ENCODE results near the gene TBXT.
A peak's percentile ranks its signal among the peaks of the same experiment; 100 is the strongest.

TBXT gene

GRCh38 chr6:166167258-166167731 is 356 bp downstream of the TBXT start:
- TF ChIP-seq CTCF (IDR thresholded peaks at IDR 0.05) = no peak
- peak; percentile 43 for DNase-seq
- peak overlapping the region; percentile 79 for H3K4me3 Mint-ChIP-seq
- no peak overlapping the region for H3K27ac Mint-ChIP-seq
- no peaks in the 10 kb centered on the region for H3K9me3 Mint-ChIP-seq
- no peaks in the 10 kb centered on the region for H3K36me3 Mint-ChIP-seq (ENCODE audit: low read depth)
- peaks cover 33% of the 10 kb centered on the region for H3K4me1 Mint-ChIP-seq
- peaks cover 75% of the 10 kb centered on the region for H3K27me3 Mint-ChIP-seq (ENCODE audit: low read depth, poor library complexity)

GRCh38 chr6:166166314-166167257 is 1.1 kb downstream of the TBXT start:
- peak overlapping the region; percentile 79 for H3K4me3 Mint-ChIP-seq
- TF ChIP-seq CTCF (IDR thresholded peaks at IDR 0.05) = no peak
- peaks cover 75% of the 10 kb centered on the region for H3K27me3 Mint-ChIP-seq (ENCODE audit: low read depth, poor library complexity)
- DNase-seq = peak; percentile 28
- no peaks in the 10 kb centered on the region for H3K36me3 Mint-ChIP-seq (ENCODE audit: low read depth)
- H3K4me1 Mint-ChIP-seq = peaks cover 33% of the 10 kb centered on the region
- H3K27ac Mint-ChIP-seq = no peak overlapping the region
- no peaks in the 10 kb centered on the region for H3K9me3 Mint-ChIP-seq

- peak overlapping the region; percentile 78 for H3K4me3 Mint-ChIP-seq
- peaks cover 77% of the 10 kb centered on the region for H3K27me3 Mint-ChIP-seq (ENCODE audit: low read depth, poor library complexity)
- no peaks in the 10 kb centered on the region for H3K36me3 Mint-ChIP-seq (ENCODE audit: low read depth)
- no peak for TF ChIP-seq CTCF (IDR thresholded peaks at IDR 0.05)
- H3K27ac Mint-ChIP-seq = no peak overlapping the region
- H3K9me3 Mint-ChIP-seq = no peaks in the 10 kb centered on the region
- no peak for DNase-seq
- H3K4me1 Mint-ChIP-seq = peaks cover 33% of the 10 kb centered on the region
Observed at GRCh38 chr6:166165558-166166313, 1.9 kb downstream of the TBXT start.

- no peaks in the 10 kb centered on the region for H3K36me3 Mint-ChIP-seq (ENCODE audit: low read depth)
- peaks cover 51% of the 10 kb centered on the region for H3K27me3 Mint-ChIP-seq (ENCODE audit: low read depth, poor library complexity)
- H3K27ac Mint-ChIP-seq = no peak overlapping the region
- peaks cover 12% of the 10 kb centered on the region for H3K4me1 Mint-ChIP-seq
- no peak overlapping the region for H3K4me3 Mint-ChIP-seq
- DNase-seq = no peak
- no peak for TF ChIP-seq CTCF (IDR thresholded peaks at IDR 0.05)
- H3K9me3 Mint-ChIP-seq = no peaks in the 10 kb centered on the region
Observed at GRCh38 chr6:166162599-166163342, 4.9 kb downstream of the TBXT start.

GRCh38 chr6:166157930-166158617 is 9.6 kb downstream of the TBXT start:
- Mint-ChIP-seq H3K27ac (no peak overlapping the region), H3K4me3 (no peak overlapping the region), H3K4me1 (no peaks in the 10 kb centered on the region), H3K27me3 (ENCODE audit: low read depth, poor library complexity) (peaks cover 5% of the 10 kb centered on the region), H3K9me3 (no peaks in the 10 kb centered on the region), H3K36me3 (ENCODE audit: low read depth) (no peaks in the 10 kb centered on the region)
- TF ChIP-seq CTCF (IDR thresholded peaks at IDR 0.05) = no peak
- no peak for DNase-seq

Data from nephron progenitor cell (in vitro differentiated cells).